ENCODE data around the gene OR4E2.

DNA sequence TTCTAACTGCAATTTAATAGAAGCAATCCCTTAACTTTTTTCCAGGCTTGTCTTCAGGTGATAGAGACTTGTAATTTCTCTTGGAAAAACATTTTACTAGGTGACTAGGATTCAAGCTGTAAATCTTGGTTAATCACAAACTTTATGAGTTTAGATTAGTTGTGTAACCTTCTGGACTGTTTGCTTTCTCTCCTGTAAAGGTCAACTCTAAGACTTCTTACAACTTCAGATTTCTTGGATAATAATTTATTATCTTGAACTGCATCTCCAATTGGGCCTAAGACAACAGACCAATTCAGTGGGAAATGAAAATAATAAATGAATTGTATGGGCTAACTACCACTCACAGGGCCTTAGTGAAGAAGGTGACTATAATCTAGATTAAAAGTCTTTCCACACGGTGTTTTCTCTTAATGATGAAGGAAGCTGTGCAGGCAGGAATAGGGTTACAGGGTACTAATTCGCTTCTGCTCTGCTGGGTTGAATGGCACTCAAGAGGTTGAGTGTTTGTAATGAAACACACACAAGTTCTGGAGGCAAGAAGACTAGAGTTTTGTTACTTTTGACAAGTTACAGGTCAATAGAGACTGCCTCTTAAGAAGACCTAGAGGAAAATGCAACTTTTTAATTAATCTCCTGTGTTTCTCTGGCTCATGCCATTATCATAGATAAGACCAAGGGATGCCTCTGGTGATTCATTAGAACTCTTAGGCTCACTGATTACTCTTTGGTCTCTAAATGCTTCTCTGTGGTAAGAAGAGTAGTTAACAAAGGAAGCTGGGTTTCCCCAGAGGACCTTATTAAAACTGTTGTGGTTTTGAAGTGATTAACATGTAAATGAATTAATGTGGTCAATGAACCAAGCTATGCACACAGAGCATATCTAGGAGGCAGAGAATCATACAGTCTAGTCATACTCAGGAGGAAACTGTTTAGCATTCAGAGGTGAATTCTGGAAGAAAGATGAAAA, 50.0 kb downstream of the OR4E2 start:
- TF ChIP-seq, protein P1, sequence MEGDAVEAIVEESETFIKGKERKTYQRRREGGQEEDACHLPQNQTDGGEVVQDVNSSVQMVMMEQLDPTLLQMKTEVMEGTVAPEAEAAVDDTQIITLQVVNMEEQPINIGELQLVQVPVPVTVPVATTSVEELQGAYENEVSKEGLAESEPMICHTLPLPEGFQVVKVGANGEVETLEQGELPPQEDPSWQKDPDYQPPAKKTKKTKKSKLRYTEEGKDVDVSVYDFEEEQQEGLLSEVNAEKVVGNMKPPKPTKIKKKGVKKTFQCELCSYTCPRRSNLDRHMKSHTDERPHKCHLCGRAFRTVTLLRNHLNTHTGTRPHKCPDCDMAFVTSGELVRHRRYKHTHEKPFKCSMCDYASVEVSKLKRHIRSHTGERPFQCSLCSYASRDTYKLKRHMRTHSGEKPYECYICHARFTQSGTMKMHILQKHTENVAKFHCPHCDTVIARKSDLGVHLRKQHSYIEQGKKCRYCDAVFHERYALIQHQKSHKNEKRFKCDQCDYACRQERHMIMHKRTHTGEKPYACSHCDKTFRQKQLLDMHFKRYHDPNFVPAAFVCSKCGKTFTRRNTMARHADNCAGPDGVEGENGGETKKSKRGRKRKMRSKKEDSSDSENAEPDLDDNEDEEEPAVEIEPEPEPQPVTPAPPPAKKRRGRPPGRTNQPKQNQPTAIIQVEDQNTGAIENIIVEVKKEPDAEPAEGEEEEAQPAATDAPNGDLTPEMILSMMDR (IDR thresholded peaks at IDR 0.05; ENCODE audit: low read length) = no peak
- TF ChIP-seq EZH2 (IDR thresholded peaks at IDR 0.05; ENCODE audit: borderline replicate concordance, low read length) = no peak
